HEK293 (cell line): ENCODE results near the gene VTN.
A peak's percentile ranks its signal among the peaks of the same experiment; 100 is the strongest.

ENCODE experiments used
- GLI2 ChIP-seq: fragments of 450-650 bp; formaldehyde crosslinking; IDR thresholded peaks from 2 replicates; pipeline ENCODE4; 2017; ENCODE audit warnings: missing biosample characterization, missing genetic modification characterization, low read depth, borderline replicate concordance
- KLF7 ChIP-seq: fragments of 450-650 bp; formaldehyde crosslinking; IDR thresholded peaks from 2 replicates; pipeline ENCODE4 v1.5.1; 2016; ENCODE audit warnings: missing biosample characterization, missing genetic modification characterization, borderline replicate concordance
- MZF1 ChIP-seq: fragments of 450-650 bp; formaldehyde crosslinking; IDR thresholded peaks from 2 replicates; pipeline ENCODE4 v1.5.1; 2017; ENCODE audit warnings: missing biosample characterization, missing genetic modification characterization, borderline replicate concordance
- SALL2 ChIP-seq: fragments of 450-650 bp; formaldehyde crosslinking; IDR thresholded peaks from 2 replicates; pipeline ENCODE4 v1.5.0; 2017; ENCODE audit warnings: missing biosample characterization, mild to moderate bottlenecking, missing genetic modification characterization, borderline replicate concordance
- SP7 ChIP-seq: fragments of 450-650 bp; formaldehyde crosslinking; IDR thresholded peaks from 2 replicates; pipeline ENCODE4 v1.5.1; 2016; ENCODE audit warnings: missing biosample characterization, missing genetic modification characterization
- WT1 ChIP-seq: fragments of 450-650 bp; formaldehyde crosslinking; IDR thresholded peaks from 2 replicates; pipeline ENCODE4 v1.5.1; 2016; ENCODE audit warnings: missing biosample characterization, missing genetic modification characterization
- ZBTB20 ChIP-seq: fragments of 450-650 bp; formaldehyde crosslinking; IDR thresholded peaks from 2 replicates; pipeline ENCODE4 v1.5.1; 2016; ENCODE audit warnings: missing biosample characterization, missing genetic modification characterization
- ZBTB48 ChIP-seq: fragments of 450-650 bp; formaldehyde crosslinking; IDR thresholded peaks from 2 replicates; pipeline ENCODE4 v1.5.1; 2016; ENCODE audit warnings: missing biosample characterization, missing genetic modification characterization
- ZBTB49 ChIP-seq: fragments of 450-650 bp; formaldehyde crosslinking; IDR thresholded peaks from 2 replicates; pipeline ENCODE4 v1.5.1; 2016; ENCODE audit warnings: missing biosample characterization, missing genetic modification characterization, low read depth
- ZBTB8A ChIP-seq: fragments of 450-650 bp; formaldehyde crosslinking; IDR thresholded peaks from 2 replicates; pipeline ENCODE4 v1.5.1; 2016; ENCODE audit warnings: missing biosample characterization, missing genetic modification characterization
- ZEB2 ChIP-seq: fragments of 450-650 bp; formaldehyde crosslinking; IDR thresholded peaks from 2 replicates; pipeline ENCODE4 v1.5.1; 2016; ENCODE audit warnings: missing biosample characterization, missing genetic modification characterization
- ZNF112 ChIP-seq: fragments of 450-650 bp; formaldehyde crosslinking; IDR thresholded peaks from 2 replicates; pipeline ENCODE4 v1.5.0; 2017; ENCODE audit warnings: missing biosample characterization, missing genetic modification characterization
- ZNF169 ChIP-seq: fragments of 450-650 bp; formaldehyde crosslinking; IDR thresholded peaks from 2 replicates; pipeline ENCODE4 v1.5.1; 2016; ENCODE audit warnings: missing biosample characterization, missing genetic modification characterization
- ZNF174 ChIP-seq: fragments of 450-650 bp; formaldehyde crosslinking; IDR thresholded peaks from 2 replicates; pipeline ENCODE4 v1.5.0; 2017; ENCODE audit warnings: missing biosample characterization, mild to moderate bottlenecking, missing genetic modification characterization
- ZNF184 ChIP-seq: fragments of 450-650 bp; IDR thresholded peaks from 2 replicates; pipeline ENCODE4 v1.5.1; 2018; ENCODE audit warnings: missing biosample characterization, mild to moderate bottlenecking, missing genetic modification characterization
- ZNF211 ChIP-seq: fragments of 450-650 bp; formaldehyde crosslinking; IDR thresholded peaks from 2 replicates; pipeline ENCODE4 v1.5.1; 2016; ENCODE audit warnings: low read depth, missing biosample characterization, missing genetic modification characterization
- ZNF366 ChIP-seq: fragments of 450-650 bp; formaldehyde crosslinking; conservative IDR thresholded peaks from 2 replicates; pipeline ENCODE4 v1.5.1; 2016; ENCODE audit warnings: missing biosample characterization, missing genetic modification characterization
- ZNF488 ChIP-seq: fragments of 450-650 bp; formaldehyde crosslinking; IDR thresholded peaks from 2 replicates; pipeline ENCODE4 v1.5.1; 2016; ENCODE audit warnings: missing biosample characterization, missing genetic modification characterization
- ZNF501 ChIP-seq: fragments of 450-650 bp; formaldehyde crosslinking; IDR thresholded peaks from 2 replicates; pipeline ENCODE4 v1.5.1; 2016; ENCODE audit warnings: missing biosample characterization, missing genetic modification characterization
- ZNF514 ChIP-seq: fragments of 450-650 bp; formaldehyde crosslinking; IDR thresholded peaks from 2 replicates; pipeline ENCODE4 v1.5.1; 2016; ENCODE audit warnings: missing biosample characterization, missing genetic modification characterization
- ZNF518A ChIP-seq: fragments of 450-650 bp; formaldehyde crosslinking; conservative IDR thresholded peaks from 2 replicates; pipeline ENCODE4 v1.5.1; 2016; ENCODE audit warnings: low read depth, missing biosample characterization, missing genetic modification characterization
- ZNF530 ChIP-seq: fragments of 450-650 bp; formaldehyde crosslinking; IDR thresholded peaks from 2 replicates; pipeline ENCODE4 v1.5.1; 2016; ENCODE audit warnings: low read depth, missing biosample characterization, missing genetic modification characterization
- ZNF654 ChIP-seq: fragments of 450-650 bp; formaldehyde crosslinking; IDR thresholded peaks from 2 replicates; pipeline ENCODE4 v1.5.1; 2016; ENCODE audit warnings: low read depth, missing biosample characterization, missing genetic modification characterization
- ZNF670 ChIP-seq: fragments of 450-650 bp; formaldehyde crosslinking; IDR thresholded peaks from 2 replicates; pipeline ENCODE4 v1.5.1; 2016; ENCODE audit warnings: missing biosample characterization, missing genetic modification characterization, low read depth
- ZNF76 ChIP-seq: fragments of 450-650 bp; formaldehyde crosslinking; IDR thresholded peaks from 2 replicates; pipeline ENCODE4; 2016; ENCODE audit warnings: low read depth, missing biosample characterization, missing genetic modification characterization, borderline replicate concordance
- ZNF792 ChIP-seq: fragments of 450-650 bp; formaldehyde crosslinking; IDR thresholded peaks from 2 replicates; pipeline ENCODE4 v1.5.1; 2016; ENCODE audit warnings: missing biosample characterization, missing genetic modification characterization
- ZNF830 ChIP-seq: fragments of 450-650 bp; IDR thresholded peaks from 2 replicates; pipeline ENCODE4 v1.5.0; 2018; ENCODE audit warnings: missing biosample characterization, missing genetic modification characterization, low read depth, mild to moderate bottlenecking, moderate library complexity
- TF ChIP-seq, protein P1 (sequence below): fragments of 450-650 bp; formaldehyde crosslinking; IDR thresholded peaks from 2 replicates; pipeline ENCODE4 v1.5.1; 2016; ENCODE audit warnings: missing biosample characterization, missing genetic modification characterization
- TF ChIP-seq, protein P2 (sequence below): fragments of 450-650 bp; formaldehyde crosslinking; IDR thresholded peaks from 2 replicates; pipeline ENCODE4 v1.5.1; 2017; ENCODE audit warnings: missing biosample characterization, missing genetic modification characterization

The VTN gene

DNA sequence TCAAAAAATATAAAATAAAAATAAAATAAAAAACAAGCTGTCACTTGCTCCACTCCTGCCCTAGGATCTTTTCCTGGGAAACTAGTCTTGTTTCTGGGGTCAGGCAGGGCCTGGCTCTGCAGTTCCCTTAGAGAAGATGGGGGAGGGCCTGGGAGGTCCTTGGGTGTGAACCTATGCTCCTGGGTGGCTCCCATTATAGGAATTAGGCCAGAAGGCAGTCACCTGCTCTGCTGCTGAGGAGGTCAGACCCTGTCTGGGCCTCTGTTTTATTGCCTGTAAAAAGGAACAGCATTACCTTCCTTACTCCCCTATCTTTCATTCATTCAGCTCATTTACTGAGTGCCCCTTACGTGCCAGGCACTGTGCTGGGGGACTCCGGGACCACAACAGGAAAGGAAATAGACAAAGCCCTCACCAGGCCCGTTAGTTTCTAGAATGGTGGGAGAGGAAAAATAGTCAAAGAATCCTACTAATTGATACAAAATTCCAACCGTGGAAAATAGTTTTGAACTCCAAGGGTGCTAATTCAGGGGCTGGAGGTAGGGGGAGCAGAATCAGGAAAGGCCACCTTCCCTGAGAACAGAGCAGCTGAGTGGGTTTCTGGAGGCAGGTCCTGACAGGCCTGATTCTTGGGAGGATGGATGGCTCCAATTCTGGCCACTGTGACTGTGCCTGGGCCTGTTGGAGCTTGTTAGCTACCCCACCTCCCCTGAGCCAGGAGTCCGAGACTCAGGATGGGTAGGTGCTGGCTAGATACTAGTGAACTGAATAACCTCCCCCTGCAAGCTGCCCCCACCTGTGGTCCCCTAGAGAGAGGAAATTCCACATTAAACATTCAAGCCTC lies 37.2 kb upstream of the VTN start (continued):
- TF ChIP-seq ZNF518A (tag by site-specific recombination), result no peak
- peak; percentile 68 for TF ChIP-seq ZBTB20
- no peak for TF ChIP-seq ZNF830 (tag by site-specific recombination)
- TF ChIP-seq ZBTB48 (tag by site-specific recombination), result no peak; the same call in 1 of the 2 replicates
- peak; percentile 61; the same call in 1 of the 2 replicates for TF ChIP-seq ZEB2
- no peak for TF ChIP-seq SALL2 (tag by site-specific recombination)
- no peak for TF ChIP-seq ZNF488 (tag by site-specific recombination)
- no peak for TF ChIP-seq ZNF501
- no peak for TF ChIP-seq ZNF112 (tag by site-specific recombination)
- TF ChIP-seq WT1 (tag by site-specific recombination), result peak; percentile 71
- TF ChIP-seq ZBTB8A (tag by site-specific recombination), result no peak
- TF ChIP-seq ZNF174, result no peak
- TF ChIP-seq MZF1 (tag by site-specific recombination), result no peak
- TF ChIP-seq GLI2, result no peak
- no peak for TF ChIP-seq ZNF514 (tag by site-specific recombination)
- TF ChIP-seq ZNF670 (tag by site-specific recombination), result no peak
- TF ChIP-seq ZNF792 (tag by site-specific recombination), result no peak
- TF ChIP-seq, protein P1, sequence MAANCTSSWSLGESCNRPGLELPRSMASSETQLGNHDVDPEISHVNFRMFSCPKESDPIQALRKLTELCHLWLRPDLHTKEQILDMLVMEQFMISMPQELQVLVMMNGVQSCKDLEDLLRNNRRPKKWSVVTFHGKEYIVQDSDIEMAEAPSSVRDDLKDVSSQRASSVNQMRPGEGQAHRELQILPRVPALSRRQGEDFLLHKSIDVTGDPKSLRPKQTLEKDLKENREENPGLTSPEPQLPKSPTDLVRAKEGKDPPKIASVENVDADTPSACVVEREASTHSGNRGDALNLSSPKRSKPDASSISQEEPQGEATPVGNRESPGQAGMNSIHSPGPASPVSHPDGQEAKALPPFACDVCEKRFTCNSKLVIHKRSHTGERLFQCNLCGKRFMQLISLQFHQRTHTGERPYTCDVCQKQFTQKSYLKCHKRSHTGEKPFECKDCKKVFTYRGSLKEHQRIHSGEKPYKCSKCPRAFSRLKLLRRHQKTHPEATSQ (tag by site-specific recombination), result no peak
- TF ChIP-seq ZNF184, result no peak
- TF ChIP-seq, protein P2, sequence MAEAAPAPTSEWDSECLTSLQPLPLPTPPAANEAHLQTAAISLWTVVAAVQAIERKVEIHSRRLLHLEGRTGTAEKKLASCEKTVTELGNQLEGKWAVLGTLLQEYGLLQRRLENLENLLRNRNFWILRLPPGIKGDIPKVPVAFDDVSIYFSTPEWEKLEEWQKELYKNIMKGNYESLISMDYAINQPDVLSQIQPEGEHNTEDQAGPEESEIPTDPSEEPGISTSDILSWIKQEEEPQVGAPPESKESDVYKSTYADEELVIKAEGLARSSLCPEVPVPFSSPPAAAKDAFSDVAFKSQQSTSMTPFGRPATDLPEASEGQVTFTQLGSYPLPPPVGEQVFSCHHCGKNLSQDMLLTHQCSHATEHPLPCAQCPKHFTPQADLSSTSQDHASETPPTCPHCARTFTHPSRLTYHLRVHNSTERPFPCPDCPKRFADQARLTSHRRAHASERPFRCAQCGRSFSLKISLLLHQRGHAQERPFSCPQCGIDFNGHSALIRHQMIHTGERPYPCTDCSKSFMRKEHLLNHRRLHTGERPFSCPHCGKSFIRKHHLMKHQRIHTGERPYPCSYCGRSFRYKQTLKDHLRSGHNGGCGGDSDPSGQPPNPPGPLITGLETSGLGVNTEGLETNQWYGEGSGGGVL (tag by site-specific recombination), result peak; percentile 93
- TF ChIP-seq ZNF654, result no peak
- no peak for TF ChIP-seq KLF7 (tag by site-specific recombination)
- peak; percentile 46 for TF ChIP-seq SP7 (tag by site-specific recombination)
- no peak for TF ChIP-seq ZNF76 (tag by site-specific recombination)
- no peak for TF ChIP-seq ZNF211
- TF ChIP-seq ZNF366 (tag by site-specific recombination), result peak; percentile 44; the same call in 1 of the 2 replicates
- TF ChIP-seq ZBTB49 (tag by site-specific recombination), result no peak
- TF ChIP-seq ZNF530 (tag by site-specific recombination), result no peak
- TF ChIP-seq ZNF169, result no peak
